GM12891 (cell line): ENCODE data around the gene HID1.

Source experiments
- DNase-seq: peaks from one replicate; pipeline ENCODE4 v3.0.0; 2011; ENCODE audit warnings: low spot score; ENCODE audit not compliant: insufficient read length
- FAIRE-seq: peaks from 2 replicates; lab custom pipeline; 2011; peaks lifted over from hg19 to GRCh38; lab: Jason Lieb, UNC
- PAX5 ChIP-seq: IDR thresholded peaks from 2 replicates; pipeline ENCODE4 v1.6.1; 2011; ENCODE audit warnings: low read length, moderate library complexity, mild to moderate bottlenecking; ENCODE audit not compliant: insufficient read depth, severe bottlenecking
- POLR2A ChIP-seq: IDR thresholded peaks from 2 replicates; pipeline ENCODE4 v1.6.1; 2011; ENCODE audit warnings: low read depth, low read length, control low read depth
- POLR2AphosphoS5 ChIP-seq: IDR thresholded peaks from 2 replicates; pipeline ENCODE4 v1.6.1; 2011; ENCODE audit warnings: low read depth, low read length, control low read depth
- POU2F2 ChIP-seq: IDR thresholded peaks from 2 replicates; pipeline ENCODE4 v1.6.1; 2011; ENCODE audit warnings: low read depth, mild to moderate bottlenecking, control low read depth, low read length, moderate library complexity
- SPI1 ChIP-seq: IDR thresholded peaks from 2 replicates; pipeline ENCODE4 v1.6.1; 2011; ENCODE audit warnings: low read depth, low read length, control low read depth
- TAF1 ChIP-seq: IDR thresholded peaks from 2 replicates; pipeline ENCODE4 v1.6.1; 2011; ENCODE audit warnings: low read depth, low read length, control low read depth

HID1 gene

GRCh38 chr17:74950207-74950606 lies 22.4 kb downstream of the HID1 start:
- no peak for FAIRE-seq
- DNase-seq, result no peak
- TF ChIP-seq POU2F2, result no peak
- TF ChIP-seq POLR2AphosphoS5, result no peak
- no peak for TF ChIP-seq POLR2A
- no peak for TF ChIP-seq SPI1
- TF ChIP-seq TAF1, result no peak
- TF ChIP-seq PAX5, result no peak

GRCh38 chr17:74949455-74950115 lies 23.0 kb downstream of the HID1 start:
- DNase-seq, result no peak
- TF ChIP-seq SPI1, result no peak
- TF ChIP-seq POU2F2, result no peak
- no peak for TF ChIP-seq POLR2A
- no peak for TF ChIP-seq TAF1
- TF ChIP-seq POLR2AphosphoS5, result no peak
- no peak for TF ChIP-seq PAX5
- no peak for FAIRE-seq

GRCh38 chr17:74947041-74947754 lies 25.4 kb downstream of the HID1 start:
- no peak for DNase-seq
- TF ChIP-seq PAX5 (no peak), POLR2AphosphoS5 (no peak), POU2F2 (no peak), TAF1 (no peak), SPI1 (no peak), POLR2A (no peak)
- no peak for FAIRE-seq

GRCh38 chr17:74946641-74947040 lies 25.9 kb downstream of the HID1 start:
- no peak for TF ChIP-seq POLR2AphosphoS5
- TF ChIP-seq POLR2A, result no peak
- TF ChIP-seq SPI1, result no peak
- no peak for TF ChIP-seq PAX5
- TF ChIP-seq TAF1, result no peak
- no peak for TF ChIP-seq POU2F2
- DNase-seq (no peak), FAIRE-seq (no peak)

GRCh38 chr17:74945543-74945942 lies 27.0 kb downstream of the HID1 start:
- FAIRE-seq, result peak; percentile 9
- TF ChIP-seq POLR2AphosphoS5 (no peak), PAX5 (no peak), TAF1 (no peak), SPI1 (no peak), POLR2A (no peak), POU2F2 (no peak)
- DNase-seq, result no peak

GRCh38 chr17:74943808-74944522 lies 28.6 kb downstream of the HID1 start:
- TF ChIP-seq SPI1 (no peak), PAX5 (no peak), POLR2AphosphoS5 (no peak), POU2F2 (no peak), POLR2A (no peak), TAF1 (no peak)
- DNase-seq (no peak), FAIRE-seq (no peak)

GRCh38 chr17:74941128-74941725 lies 31.3 kb downstream of the HID1 start:
- TF ChIP-seq TAF1, result no peak
- no peak for TF ChIP-seq PAX5
- TF ChIP-seq POLR2AphosphoS5, result no peak
- TF ChIP-seq POLR2A, result no peak
- no peak for TF ChIP-seq POU2F2
- no peak for TF ChIP-seq SPI1
- no peak for FAIRE-seq

GRCh38 chr17:74939534-74939933 lies 33.0 kb downstream of the HID1 start:
- no peak for TF ChIP-seq POLR2A
- no peak for TF ChIP-seq SPI1
- no peak for TF ChIP-seq PAX5
- TF ChIP-seq POLR2AphosphoS5, result no peak
- no peak for TF ChIP-seq POU2F2
- no peak for TF ChIP-seq TAF1
- DNase-seq (no peak), FAIRE-seq (no peak)

More at GRCh38 chr17:74941128-74941725, 31.3 kb downstream of the HID1 start:
- DNase-seq, result no peak

- no peak for FAIRE-seq
- TF ChIP-seq POU2F2 (no peak), PAX5 (no peak), TAF1 (no peak), POLR2A (no peak), POLR2AphosphoS5 (no peak), SPI1 (no peak)
- DNase-seq, result no peak
Observed at GRCh38 chr17:74938194-74938950, 34.2 kb downstream of the HID1 start.
